NAMALWA (cell line): Measurements from ENCODE around the gene SMYD3.
"Not testable (repeated sequence)": the region's sequence is repeated elsewhere in the genome, so short reads cannot be mapped to it uniquely, and the experiment has no call there.

Source experiments
- DNase-seq: peaks from one replicate; pipeline ENCODE4 v3.0.0-alpha.2; 2015; ENCODE audit warnings: low spot score

SMYD3 gene

GRCh38 chr1:245834002-245834401, 673.1 kb downstream of the SMYD3 start:
- DNase-seq = no peak

- no peak for DNase-seq
Observed at GRCh38 chr1:245832771-245833527, 674.1 kb downstream of the SMYD3 start.

- no peak for DNase-seq
Observed at GRCh38 chr1:245831518-245831917, 675.6 kb downstream of the SMYD3 start.

- no peak for DNase-seq
Observed at GRCh38 chr1:245829826-245830225, 677.3 kb downstream of the SMYD3 start.

GRCh38 chr1:245829194-245829593, 677.9 kb downstream of the SMYD3 start:
- DNase-seq = no peak

- DNase-seq = no peak
Observed at GRCh38 chr1:245827301-245827700, 679.8 kb downstream of the SMYD3 start.

GRCh38 chr1:245825128-245825901, 681.8 kb downstream of the SMYD3 start:
- DNase-seq = no peak

- DNase-seq = no peak
Observed at GRCh38 chr1:245823408-245824147, 683.5 kb downstream of the SMYD3 start.

GRCh38 chr1:245822996-245823395, 684.1 kb downstream of the SMYD3 start:
- DNase-seq = no peak

GRCh38 chr1:245818363-245818762, 688.7 kb downstream of the SMYD3 start:
- DNase-seq = not testable (repeated sequence)

- not testable (repeated sequence) for DNase-seq
Observed at GRCh38 chr1:245816496-245816895, 690.6 kb downstream of the SMYD3 start.

GRCh38 chr1:245814651-245815050, 692.4 kb downstream of the SMYD3 start:
- DNase-seq = no peak

GRCh38 chr1:245812278-245812677, 694.8 kb downstream of the SMYD3 start:
- DNase-seq = no peak

- peak; percentile 28 for DNase-seq
Observed at GRCh38 chr1:245810789-245811337, 696.2 kb downstream of the SMYD3 start.

- DNase-seq = peak; percentile 9
Observed at GRCh38 chr1:245810181-245810769, 696.8 kb downstream of the SMYD3 start.

GRCh38 chr1:245809361-245809760, 697.7 kb downstream of the SMYD3 start:
- no peak for DNase-seq

- peak; percentile 66 for DNase-seq
Observed at GRCh38 chr1:245807954-245808719, 698.9 kb downstream of the SMYD3 start.

- peak; percentile 72 for DNase-seq
Observed at GRCh38 chr1:245807306-245807705, 699.8 kb downstream of the SMYD3 start.

- no peak for DNase-seq
Observed at GRCh38 chr1:245805532-245805931, 701.5 kb downstream of the SMYD3 start.

- DNase-seq = no peak
Observed at GRCh38 chr1:245804696-245805095, 702.4 kb downstream of the SMYD3 start.

GRCh38 chr1:245803666-245804037, 703.4 kb downstream of the SMYD3 start:
- no peak for DNase-seq
